VCaP (cell line): ENCODE data around the gene CTRB1.

Experiments
- H3K27ac ChIP-seq: fragments of 450-650 bp; 2 replicates; pipeline ENCODE4 v1.5.1; 2017
- TF ChIP-seq, protein P1 (sequence below): fragments of 450-650 bp; conservative IDR thresholded peaks from 2 replicates; pipeline ENCODE4 v1.5.1; 2017; ENCODE audit warnings: mild to moderate bottlenecking, moderate library complexity

Gene CTRB1

DNA sequence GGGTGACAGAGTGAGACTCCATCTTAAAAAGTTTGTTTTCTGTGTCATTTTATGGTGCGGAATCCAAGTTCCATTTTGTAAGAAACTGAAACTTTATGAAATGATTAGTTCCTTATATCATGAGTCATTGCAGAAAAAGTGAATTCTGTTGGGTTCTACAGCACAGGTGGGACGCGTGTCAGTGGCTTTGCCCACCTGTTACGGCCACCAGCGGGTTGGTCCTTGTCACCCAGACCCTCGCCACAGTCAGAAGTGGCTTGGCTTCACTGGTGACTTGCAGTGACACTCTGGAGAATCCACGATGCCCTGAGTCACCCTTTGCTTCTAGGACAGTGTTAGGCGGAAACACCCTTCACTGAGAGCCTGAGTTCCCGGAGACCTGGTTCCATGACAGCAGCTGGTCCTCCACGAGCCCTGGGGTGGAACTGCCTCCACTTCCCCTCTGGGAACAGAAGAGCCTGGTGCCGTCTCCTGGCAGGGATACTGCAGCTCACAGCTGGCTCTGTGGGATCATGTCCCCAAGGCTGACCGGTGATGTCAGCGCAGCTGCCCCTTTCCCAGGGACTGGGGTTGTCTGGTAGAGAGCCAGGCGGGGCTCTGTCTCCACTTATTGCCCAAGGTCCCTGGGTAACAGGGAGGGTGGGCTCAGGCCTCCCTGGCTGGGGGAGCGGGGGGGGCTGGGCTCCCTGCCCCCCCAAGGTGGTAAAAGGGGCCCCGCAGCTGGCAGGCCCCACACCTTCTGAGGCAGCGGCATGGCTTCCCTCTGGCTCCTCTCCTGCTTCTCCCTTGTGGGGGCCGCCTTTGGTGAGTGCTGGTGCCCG is at the start of gene CTRB1:
TSS of gene CTRB1 (plus strand) at position 733 of the 821 bp plus-strand sequence. CDS start at position 753, 20 bp downstream.
- TF ChIP-seq, protein P1, sequence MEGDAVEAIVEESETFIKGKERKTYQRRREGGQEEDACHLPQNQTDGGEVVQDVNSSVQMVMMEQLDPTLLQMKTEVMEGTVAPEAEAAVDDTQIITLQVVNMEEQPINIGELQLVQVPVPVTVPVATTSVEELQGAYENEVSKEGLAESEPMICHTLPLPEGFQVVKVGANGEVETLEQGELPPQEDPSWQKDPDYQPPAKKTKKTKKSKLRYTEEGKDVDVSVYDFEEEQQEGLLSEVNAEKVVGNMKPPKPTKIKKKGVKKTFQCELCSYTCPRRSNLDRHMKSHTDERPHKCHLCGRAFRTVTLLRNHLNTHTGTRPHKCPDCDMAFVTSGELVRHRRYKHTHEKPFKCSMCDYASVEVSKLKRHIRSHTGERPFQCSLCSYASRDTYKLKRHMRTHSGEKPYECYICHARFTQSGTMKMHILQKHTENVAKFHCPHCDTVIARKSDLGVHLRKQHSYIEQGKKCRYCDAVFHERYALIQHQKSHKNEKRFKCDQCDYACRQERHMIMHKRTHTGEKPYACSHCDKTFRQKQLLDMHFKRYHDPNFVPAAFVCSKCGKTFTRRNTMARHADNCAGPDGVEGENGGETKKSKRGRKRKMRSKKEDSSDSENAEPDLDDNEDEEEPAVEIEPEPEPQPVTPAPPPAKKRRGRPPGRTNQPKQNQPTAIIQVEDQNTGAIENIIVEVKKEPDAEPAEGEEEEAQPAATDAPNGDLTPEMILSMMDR = no peak
- no peak within 1 kb of the TSS for H3K27ac ChIP-seq

DNA sequence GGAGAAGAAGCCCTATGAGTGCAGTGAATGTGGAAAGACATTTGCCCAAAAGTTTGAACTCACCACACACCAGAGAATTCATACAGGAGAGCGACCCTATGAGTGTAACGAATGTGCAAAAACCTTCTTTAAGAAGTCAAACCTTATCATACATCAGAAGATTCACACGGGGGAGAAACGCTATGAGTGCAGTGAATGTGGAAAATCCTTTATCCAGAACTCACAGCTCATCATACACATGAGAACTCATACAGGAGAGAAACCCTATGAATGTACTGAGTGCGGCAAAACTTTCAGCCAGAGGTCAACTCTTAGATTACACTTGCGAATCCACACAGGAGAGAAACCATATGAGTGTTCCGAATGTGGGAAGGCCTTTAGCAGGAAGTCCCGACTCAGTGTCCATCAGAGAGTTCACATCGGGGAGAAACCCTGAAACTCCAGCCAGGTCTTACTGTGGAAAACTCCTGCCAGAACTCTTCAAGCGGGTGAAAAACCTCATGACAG is 48.8 kb upstream of the CTRB1 start:
- H3K27ac ChIP-seq = no peak overlapping the region
- TF ChIP-seq, protein P1 = no peak

DNA sequence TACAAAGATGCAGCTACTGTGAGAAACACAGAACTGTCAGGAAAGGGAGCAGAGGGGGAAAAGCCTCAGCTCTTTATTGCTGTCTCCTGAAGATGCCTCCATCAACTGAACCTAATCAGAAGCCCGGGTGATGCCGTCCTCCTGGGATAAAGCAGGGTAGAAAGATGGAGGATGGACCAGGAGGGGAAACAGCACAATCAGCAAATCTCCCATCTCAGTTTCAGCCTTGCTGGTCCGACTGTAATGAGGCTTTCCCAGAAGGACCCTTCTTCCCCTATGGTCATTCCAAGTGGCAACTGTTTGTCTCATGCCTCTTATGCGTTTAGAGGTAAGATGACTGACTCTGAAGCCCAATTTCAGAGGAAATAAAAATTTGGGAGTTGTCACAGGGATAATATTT is 46.2 kb upstream of the CTRB1 start:
- H3K27ac ChIP-seq = no peak overlapping the region
- TF ChIP-seq, protein P1 = no peak

DNA sequence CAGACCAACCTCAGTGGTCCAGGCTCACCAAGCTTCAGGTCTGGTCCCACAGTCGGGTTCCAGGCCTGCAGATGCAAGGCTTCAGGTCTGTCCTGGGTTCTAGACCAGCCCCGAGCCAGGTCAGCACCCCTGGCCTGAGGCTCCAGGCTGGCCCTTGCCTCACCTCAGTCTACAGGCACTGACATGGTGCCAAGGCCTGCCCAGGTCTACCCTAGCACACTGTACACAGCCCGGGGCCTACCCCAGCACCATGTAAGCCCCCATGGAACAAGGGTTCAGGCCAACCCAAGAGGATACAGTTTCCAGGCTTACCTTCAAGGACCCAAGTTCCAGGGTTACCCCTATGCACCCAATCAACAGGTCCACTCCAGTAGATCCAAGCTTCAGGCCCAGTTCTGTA is 43.7 kb upstream of the CTRB1 start:
- no peak overlapping the region for H3K27ac ChIP-seq
- TF ChIP-seq, protein P1 = no peak

DNA sequence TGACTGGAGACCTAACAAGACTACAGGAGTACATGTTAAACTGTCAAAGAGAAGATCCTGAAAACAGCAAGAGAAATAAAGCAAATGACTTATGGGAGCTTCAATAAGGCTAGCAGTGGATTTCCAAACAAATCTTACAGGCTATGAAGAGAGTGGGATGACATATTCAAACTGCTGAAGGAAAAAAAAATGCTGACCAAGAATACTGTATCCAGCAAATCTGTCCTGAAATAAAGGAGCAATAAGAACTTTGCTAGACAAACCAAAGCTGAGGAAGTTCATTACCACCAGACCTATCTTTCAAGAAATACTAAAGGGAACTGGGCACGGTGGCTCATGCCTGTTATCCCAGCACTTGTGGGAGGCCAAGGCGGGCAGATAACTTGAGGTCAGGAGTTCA is 41.9 kb upstream of the CTRB1 start:
- TF ChIP-seq, protein P1 = no peak
- no peak overlapping the region for H3K27ac ChIP-seq

DNA sequence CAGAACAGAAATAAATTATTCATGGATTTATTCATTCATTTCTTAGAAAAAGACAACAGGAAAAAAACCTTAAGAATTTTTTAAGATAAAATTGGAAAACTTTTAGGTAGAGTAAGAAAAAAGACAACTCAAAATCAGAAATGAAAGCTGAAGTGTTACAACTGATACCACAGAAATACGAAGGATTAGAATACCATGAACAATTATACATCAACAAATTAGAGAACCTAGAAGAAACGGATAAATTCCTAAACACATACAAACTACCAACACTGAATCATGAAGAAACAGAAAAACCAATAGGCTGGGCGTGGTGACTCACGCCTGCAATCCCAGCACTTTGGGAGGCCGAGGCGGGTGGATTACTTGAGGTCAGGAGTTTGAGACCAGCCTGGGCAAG is 39.6 kb upstream of the CTRB1 start:
- TF ChIP-seq, protein P1 = no peak
- no peak overlapping the region for H3K27ac ChIP-seq

DNA sequence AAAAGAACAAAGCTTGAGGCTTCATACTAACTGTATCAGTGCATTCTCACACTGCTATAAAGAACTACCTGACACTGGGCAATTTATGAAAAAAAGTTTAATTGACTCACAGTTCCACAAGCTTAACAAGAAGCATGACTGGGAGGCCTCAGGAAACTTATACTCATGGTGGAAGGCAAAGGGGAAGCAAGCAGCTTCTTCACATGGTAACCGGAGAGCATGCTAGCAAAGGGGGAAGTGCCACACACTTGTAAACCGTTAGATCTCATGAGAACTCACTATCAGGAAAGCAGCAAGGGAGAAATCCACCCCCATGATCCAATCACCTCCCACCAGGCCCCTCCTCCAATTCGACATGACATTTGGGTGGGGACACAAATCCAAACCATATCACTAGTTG is 37.2 kb upstream of the CTRB1 start:
- TF ChIP-seq, protein P1 = no peak
- H3K27ac ChIP-seq = no peak overlapping the region
